Breast epithelium (tissue), 4 donors: ENCODE data around the gene ARMCX2. TPM values are rescaled to one million over a fixed set of nuclear protein-coding genes. Genes with fewer than 3 reads are reported as not detected.
A peak's percentile ranks its signal among the peaks of the same experiment; 100 is the strongest.

Source experiments
- DNase-seq, 2 donors: peaks; one replicate each; pipeline ENCODE4 v3.0.0-alpha.2; 2019; ENCODE audit warnings: low spot score in 2 of 2
- H3K27ac ChIP-seq, 2 donors: fragments of 200-600 bp; sonication (generic) in 1 of 2; one replicate each; pipeline ENCODE4 v1.5.1; 2016 to 2019; ENCODE audit warnings: mild to moderate bottlenecking in 1 of 2
- H3K27me3 ChIP-seq, 2 donors: fragments of 200-600 bp; sonication (generic) in 1 of 2; one replicate each; pipeline versions ENCODE4 v1.5.1 to v1.6.0; 2017 to 2019; ENCODE audit warnings: control low read depth in 1 of 2, mild to moderate bottlenecking in 1 of 2
- H3K36me3 ChIP-seq: fragments of 200-600 bp; one replicate; pipeline ENCODE4 v1.5.1; 2019
- H3K4me1 ChIP-seq, 2 donors: fragments of 200-600 bp; sonication (generic); one replicate each; pipeline ENCODE4 v1.5.1; 2016 to 2019; ENCODE audit warnings: control low read depth in 1 of 2
- H3K4me3 ChIP-seq, 3 donors: fragments of 200-600 bp; sonication (generic); 1 replicate in 2 of 3; 2 replicates in 1 of 3; pipeline ENCODE4 v1.5.1; 2016 to 2019; ENCODE audit warnings: mild to moderate bottlenecking in 3 of 3, moderate library complexity in 2 of 3
- H3K9me3 ChIP-seq, 2 donors: fragments of 200-600 bp; sonication (generic) in 1 of 2; one replicate each; pipeline ENCODE4 v1.5.1; 2016 to 2019; ENCODE audit warnings: control low read depth in 1 of 2
- CTCF ChIP-seq, 3 donors: fragments of 450-650 bp; IDR thresholded peaks; one replicate each; pipeline ENCODE4 v1.5.1; 2016 to 2017; ENCODE audit warnings: antibody characterized with exemption in 3 of 3, mild to moderate bottlenecking in 3 of 3, moderate library complexity in 3 of 3
- POLR2A ChIP-seq: fragments of 450-650 bp; IDR thresholded peaks from one replicate; pipeline ENCODE4 v1.6.1; 2016; ENCODE audit warnings: antibody characterized with exemption, mild to moderate bottlenecking, moderate library complexity
- POLR2AphosphoS5 ChIP-seq, 3 donors: sonication (generic); formaldehyde crosslinking; IDR thresholded peaks; one replicate each; pipeline ENCODE4 v1.6.1; 2017; ENCODE audit warnings: antibody characterized with exemption in 3 of 3
- intact Hi-C: fragments of 100-400 bp; cut with DNase I; formaldehyde crosslinking; loops from one replicate; pipeline ENCODE4 v1.15.1; 2023; ENCODE audit warnings: low total_unique reads
- total RNA-seq, 3 donors: library from RNA; depleted of rRNA; stranded (reverse); fragments of >200 nt; gene quantifications; one replicate each; pipeline ENCODE4 v1.1.0, GENCODE V29; 2016

ARMCX2 gene
- 10 to 100 TPM; 13.4 to 40.2 (median 40.0) TPM for total RNA-seq

- intact Hi-C loops, result no loop called here
Observed at GRCh38 chrX:101659601-101660063, at the start of gene ARMCX2. Gene ARMCX2 (minus strand): TSS chrX:101659850. CDS start chrX:101657588, 2,262 bp downstream.

GRCh38 chrX:101709384-101709783 lies 49.7 kb upstream of the ARMCX2 start:
- Histone ChIP-seq H3K9me3 (no peaks in the 10 kb centered on the region), H3K36me3 (no peaks in the 10 kb centered on the region), H3K4me3 (no peak overlapping the region), H3K4me1 (no peaks in the 10 kb centered on the region), H3K27me3 (peaks cover 0 to 8% of the 10 kb centered on the region in 2 donors), H3K27ac (no peak overlapping the region)
- DNase-seq, result no peak
- intact Hi-C loops, result no loop called here
- TF ChIP-seq POLR2AphosphoS5 (IDR thresholded peaks at IDR 0.05), result no peak
- TF ChIP-seq POLR2A, result no peak
- no peak for TF ChIP-seq CTCF (IDR thresholded peaks at IDR 0.05)

More at GRCh38 chrX:101659601-101660063, at the start of gene ARMCX2:
- DNase-seq, result peak in 1 of 2 donors; percentile 40
- no peaks in the 10 kb centered on the region for H3K9me3 ChIP-seq
- no peaks in the 10 kb centered on the region for H3K4me1 ChIP-seq
- H3K4me3 ChIP-seq, result peak within 1 kb of the TSS; percentile 55 to 79 (median 63)
- H3K27ac ChIP-seq, result peak within 1 kb of the TSS; percentile 77 to 93
- H3K36me3 ChIP-seq, result no peaks in the 10 kb centered on the region
- peaks cover 0 to 53% of the 10 kb centered on the region in 2 donors for H3K27me3 ChIP-seq
- no peak for TF ChIP-seq CTCF (IDR thresholded peaks at IDR 0.05)
- peak; percentile 35 for TF ChIP-seq POLR2A
- TF ChIP-seq POLR2AphosphoS5 (IDR thresholded peaks at IDR 0.05), result peak; percentile 72 to 85 (median 73)

GRCh38 chrX:101708163-101708562 lies 48.5 kb upstream of the ARMCX2 start:
- Histone ChIP-seq H3K27ac (no peak overlapping the region), H3K27me3 (peaks cover 0 to 8% of the 10 kb centered on the region in 2 donors), H3K4me3 (no peak overlapping the region), H3K9me3 (no peaks in the 10 kb centered on the region), H3K36me3 (no peaks in the 10 kb centered on the region), H3K4me1 (no peaks in the 10 kb centered on the region)
- intact Hi-C loops, result no loop called here
- DNase-seq, result no peak
- TF ChIP-seq POLR2A (no peak), CTCF (IDR thresholded peaks at IDR 0.05) (no peak), POLR2AphosphoS5 (IDR thresholded peaks at IDR 0.05) (no peak)

- Histone ChIP-seq H3K27ac (no peak overlapping the region), H3K4me1 (no peaks in the 10 kb centered on the region), H3K4me3 (no peak overlapping the region), H3K36me3 (no peaks in the 10 kb centered on the region), H3K27me3 (peaks cover 0 to 60% of the 10 kb centered on the region in 2 donors), H3K9me3 (no peaks in the 10 kb centered on the region)
- intact Hi-C loops, result no loop called here
- no peak for DNase-seq
- TF ChIP-seq CTCF (IDR thresholded peaks at IDR 0.05) (no peak), POLR2AphosphoS5 (IDR thresholded peaks at IDR 0.05) (no peak), POLR2A (no peak)
Observed at GRCh38 chrX:101693476-101693875, 33.8 kb upstream of the ARMCX2 start.

GRCh38 chrX:101691835-101692234 lies 32.2 kb upstream of the ARMCX2 start:
- TF ChIP-seq CTCF (IDR thresholded peaks at IDR 0.05) (no peak), POLR2A (no peak), POLR2AphosphoS5 (IDR thresholded peaks at IDR 0.05) (no peak)
- intact Hi-C loops, result no loop called here

More at GRCh38 chrX:101691835-101692234, 32.2 kb upstream of the ARMCX2 start:
- no peak overlapping the region for H3K4me3 ChIP-seq
- no peaks in the 10 kb centered on the region for H3K4me1 ChIP-seq
- peaks cover 0 to 65% of the 10 kb centered on the region in 2 donors for H3K27me3 ChIP-seq
- no peaks in the 10 kb centered on the region for H3K36me3 ChIP-seq
- H3K9me3 ChIP-seq, result no peaks in the 10 kb centered on the region
- DNase-seq, result no peak
- H3K27ac ChIP-seq, result no peak overlapping the region
